ENCODE data around the gene SCN5A.

Gene SCN5A

DNA sequence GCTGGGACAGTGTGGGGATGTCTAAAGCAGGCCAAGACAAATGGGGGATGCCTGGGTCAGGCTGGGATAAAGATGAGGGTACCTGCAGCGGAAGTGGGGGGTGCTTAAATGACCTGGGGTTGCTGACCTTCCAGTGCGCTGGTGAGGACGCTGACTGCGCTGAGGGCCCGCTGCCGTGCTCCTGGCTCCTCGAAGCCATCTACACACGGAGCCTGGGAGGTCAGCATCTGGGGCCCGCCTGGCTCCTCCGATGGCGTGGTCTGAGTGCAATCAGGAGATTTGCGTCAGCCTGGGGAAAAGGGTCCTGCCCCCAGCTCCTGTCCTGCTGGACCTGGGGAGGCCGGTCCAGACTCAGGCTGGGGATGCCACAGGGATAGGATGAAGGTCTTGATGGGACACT lies 50.7 kb downstream of the SCN5A start:
- DNase-seq, result no peak

DNA sequence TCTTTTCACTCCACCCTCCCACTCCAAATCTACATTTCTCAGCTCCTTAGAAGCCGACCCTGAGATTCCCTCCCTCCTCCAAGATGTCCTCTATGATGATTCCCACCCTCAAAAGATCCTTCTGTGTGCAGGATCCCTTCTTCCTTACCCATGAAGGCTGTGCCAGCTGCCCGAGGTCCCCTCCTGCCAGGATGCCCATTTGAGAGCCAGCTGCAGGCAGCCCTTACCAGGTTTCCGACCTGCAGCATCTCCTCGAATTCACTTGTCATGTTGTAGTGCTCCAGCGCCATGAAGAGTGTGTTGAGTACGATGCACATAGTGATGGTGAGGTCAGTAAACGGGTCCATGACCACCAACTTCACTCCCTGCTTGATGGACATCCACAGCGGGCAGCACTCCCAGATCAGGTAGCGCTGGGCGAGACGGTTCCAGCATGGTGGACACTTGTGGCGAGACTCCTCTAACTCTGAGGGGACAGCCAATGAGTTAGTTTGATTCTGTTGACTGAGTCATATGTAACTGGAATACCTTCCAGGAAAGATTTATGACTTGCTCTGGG lies 51.9 kb downstream of the SCN5A start:
- no peak for DNase-seq

DNA sequence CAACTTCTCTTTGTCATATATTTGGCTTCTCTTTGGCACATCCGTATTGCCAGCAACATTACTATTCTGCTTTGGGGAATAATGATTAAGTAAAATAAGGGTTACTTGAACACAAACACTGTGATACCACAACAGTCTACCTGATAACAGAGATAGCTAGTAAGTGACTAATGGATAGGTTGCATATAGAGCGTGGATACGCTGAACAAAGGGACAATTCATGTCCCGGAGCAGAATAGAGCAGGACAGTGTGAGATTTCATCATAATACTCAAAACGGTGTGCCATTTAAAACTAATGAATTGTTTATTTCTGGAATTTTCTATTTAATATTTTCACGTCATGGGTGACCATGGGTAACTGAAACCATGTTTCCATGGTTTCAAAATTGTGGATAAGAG lies 54.1 kb downstream of the SCN5A start:
- DNase-seq, result no peak

DNA sequence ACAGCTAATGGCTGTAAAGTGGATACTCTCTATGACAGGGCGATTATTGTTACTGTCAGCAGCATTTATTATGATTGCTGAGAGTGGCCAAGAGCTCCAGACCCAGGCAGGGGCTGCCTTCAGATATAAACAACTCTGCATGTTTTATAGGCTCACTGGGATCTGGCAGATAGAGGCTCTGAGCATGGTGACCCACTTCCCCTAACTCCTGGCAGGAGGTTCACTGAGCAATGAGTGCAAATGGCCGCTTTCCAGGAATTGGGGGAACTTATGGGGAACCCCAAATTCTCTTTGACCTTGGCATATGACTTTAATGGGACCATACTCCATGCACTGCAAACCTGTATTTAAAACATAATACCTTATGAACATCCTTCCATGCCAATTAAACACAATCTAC lies 59.0 kb downstream of the SCN5A start:
- DNase-seq, result no peak

DNA sequence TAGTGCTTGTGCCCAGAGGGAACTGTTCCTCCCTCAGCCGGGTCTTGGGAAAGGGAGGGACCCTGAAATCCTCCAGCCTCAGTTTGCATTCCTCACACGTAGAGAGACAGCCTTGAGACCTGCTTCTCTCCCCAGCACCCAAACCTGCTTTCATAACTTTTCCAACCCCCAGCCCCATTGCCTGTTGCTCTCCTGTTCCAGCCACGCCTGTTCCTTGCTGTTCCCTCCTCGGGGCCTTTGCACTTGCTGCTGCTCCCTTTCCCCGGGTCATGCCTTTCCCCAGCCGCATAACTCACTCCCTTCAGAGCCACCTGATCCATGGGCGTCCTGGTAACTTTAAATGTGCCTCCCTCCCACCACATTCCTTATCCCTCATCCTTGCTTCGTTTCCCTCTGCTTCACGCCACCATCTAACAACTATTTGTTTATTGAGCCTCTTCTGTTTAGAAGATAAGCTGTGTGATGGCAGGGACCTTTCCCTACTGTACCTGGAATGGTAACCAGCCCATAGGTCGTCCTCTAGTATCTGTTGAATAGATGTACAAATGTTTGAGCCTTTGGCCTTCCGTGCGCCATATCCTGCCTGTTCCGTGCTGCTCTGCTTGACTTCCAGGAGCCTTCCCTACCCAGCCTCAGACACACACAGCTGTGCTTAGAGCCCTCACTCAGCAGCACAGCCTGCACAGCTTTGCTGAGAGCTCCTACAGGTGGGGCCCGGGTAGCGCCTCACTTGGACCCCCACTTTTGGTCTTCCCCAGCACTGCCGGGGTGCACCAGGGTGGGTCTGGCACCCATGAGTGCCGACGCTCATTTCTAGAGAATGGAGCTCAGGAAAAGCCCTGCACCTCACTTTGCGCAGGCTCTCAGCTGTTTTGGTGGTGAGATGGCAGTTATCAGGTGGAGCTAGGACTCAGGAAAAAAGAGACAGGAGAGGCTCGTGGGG lies 60.2 kb downstream of the SCN5A start:
- DNase-seq, result no peak

DNA sequence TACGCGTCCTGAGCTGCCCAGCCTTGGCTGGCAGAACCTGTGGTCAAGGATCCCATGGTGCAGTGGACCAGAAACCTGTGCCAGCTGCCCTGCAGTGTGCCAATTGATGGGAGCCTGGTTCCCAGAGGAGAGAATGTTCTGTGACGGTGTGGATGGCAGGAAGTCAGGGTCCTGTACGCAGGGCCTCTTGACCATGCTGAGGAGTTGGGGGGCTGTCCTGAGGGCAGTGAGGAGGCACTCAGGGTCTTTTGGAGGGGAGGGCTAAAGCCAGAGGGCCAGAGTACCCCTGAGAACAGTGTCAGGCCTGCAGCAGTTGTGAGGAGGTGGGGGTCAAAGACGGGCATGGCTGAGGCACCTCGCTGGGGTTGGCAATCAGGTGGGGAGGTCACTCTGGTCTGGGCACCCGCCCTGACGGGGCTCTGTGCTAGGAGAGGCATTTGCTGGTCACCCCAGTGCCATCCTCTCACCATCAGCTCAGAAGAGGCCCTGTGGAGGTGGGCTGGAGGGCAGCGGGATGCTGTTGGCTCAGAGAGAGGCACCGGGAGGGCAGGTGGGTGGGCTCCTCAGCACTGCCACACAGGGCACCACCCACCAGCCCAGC lies 61.0 kb downstream of the SCN5A start:
- DNase-seq, result no peak

DNA sequence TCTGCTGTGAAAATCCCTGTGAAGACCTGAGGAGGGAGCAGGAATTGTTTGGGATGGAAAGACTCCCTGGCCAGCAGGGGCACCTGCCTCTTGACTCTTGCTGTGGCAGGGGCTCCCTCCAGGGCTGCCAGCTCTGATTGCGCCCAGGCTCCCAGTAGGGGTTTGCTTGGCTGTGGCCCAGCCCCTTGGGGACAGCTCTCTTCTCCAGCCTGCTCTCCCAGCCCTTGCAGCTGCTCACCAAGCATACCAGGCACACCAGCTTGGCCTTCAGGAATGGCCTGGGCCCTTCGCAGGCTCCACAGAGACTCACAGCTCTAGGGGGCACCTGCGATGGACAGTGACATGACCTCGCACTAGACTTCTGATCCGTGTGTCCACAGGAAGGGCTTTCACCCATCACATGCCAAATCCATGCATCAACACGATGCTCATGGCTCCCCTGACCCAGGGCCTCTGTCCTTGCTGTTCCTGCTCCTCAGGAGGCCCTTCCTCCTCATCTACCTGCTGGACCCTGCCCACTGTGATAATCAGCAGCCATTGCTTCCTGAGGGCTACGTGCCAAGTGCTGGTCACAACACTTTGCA lies 61.8 kb downstream of the SCN5A start:
- DNase-seq, result no peak

DNA sequence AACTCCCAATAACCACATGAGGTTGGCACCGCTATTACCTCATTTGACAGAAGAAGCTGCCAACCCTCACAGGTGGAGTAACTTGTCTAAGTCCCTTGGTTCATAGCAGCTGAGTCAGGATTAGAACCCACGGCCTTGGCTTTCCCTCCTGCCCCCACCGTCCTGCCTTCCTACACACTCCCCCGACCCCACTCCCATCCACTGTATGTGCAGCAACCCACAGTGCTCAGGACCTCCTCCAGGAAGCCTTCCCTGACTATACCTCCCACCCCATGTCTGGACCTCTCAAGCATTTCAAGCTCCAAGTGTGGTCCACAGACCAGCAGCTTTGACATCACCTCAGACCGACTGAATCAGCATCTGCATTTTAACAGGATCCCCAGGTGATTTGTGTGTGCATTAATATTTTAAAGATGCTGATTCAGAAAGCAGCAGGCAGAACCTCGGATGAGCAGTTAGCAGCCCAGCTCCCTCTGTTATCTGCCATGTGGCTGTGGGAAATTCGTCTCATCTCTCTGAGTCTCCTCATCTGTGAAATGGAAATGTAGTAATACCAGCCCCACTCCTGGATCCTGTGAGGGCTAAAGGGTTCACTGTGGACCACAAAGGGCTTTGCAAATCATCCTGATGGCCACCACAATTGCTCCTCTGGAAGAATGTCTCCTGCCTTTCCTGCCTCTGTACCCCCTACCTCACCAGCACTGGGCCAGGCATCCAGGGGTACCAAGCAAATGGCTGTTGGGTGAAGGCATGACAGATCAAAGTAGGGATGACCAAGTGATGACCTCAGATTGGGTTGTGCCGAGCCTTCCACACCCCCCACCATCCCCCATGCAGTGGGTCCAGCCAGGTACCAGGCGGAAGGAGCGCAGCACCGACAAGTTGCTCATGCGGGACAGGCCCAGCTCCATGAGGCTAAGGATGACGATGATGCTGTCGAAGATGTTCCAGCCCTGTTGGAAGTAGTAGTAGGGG lies 62.7 kb downstream of the SCN5A start:
- DNase-seq, result no peak

DNA sequence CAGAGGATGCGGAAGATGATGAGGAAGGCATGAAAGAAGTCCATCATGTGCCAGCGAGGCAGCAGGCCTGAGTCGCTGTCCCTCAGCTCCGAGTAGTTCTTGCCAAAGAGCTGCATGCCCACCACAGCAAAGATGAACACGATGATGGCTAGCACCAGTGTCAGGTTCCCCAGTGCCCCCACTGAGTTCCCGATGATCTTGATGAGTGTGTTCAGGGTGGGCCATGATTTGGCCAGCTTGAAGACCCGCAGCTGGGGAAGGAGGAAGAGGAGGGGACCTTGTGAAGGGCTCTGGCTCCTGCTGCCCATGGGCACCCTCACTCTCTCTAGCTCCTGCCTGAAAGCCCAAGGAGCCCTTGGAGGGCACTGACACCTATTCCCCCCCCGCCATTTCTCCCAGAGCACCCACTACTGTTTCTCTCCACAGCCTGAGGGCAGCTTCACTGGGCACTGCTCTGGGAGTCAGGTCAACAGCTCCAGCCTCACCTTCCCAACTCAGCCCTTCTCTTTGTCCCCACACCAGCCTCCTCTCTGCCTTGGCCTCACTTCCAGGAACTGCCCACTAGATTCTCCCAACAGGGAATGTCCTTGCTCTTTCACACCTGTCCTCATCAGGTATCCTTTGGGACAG lies 63.6 kb downstream of the SCN5A start:
- no peak for DNase-seq

DNA sequence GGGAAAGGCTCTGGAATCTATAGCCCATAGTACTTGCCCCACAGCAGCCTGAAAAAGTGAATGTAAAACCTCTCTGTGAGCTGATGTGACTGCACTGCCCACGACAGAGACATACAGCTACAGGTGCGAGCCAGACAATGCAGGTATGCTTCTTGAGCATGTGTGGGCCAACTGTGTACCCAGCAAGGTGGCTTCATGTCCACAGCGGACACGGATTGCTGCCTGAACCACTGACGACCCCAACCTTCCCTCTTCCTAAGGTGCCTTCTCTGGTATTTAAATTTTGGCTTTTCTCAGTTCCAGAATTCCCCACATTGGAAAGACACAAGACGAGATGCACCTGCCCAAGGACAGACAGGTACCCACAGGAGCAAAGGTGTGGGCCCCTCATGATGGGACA lies 65.8 kb downstream of the SCN5A start:
- DNase-seq, result no peak

DNA sequence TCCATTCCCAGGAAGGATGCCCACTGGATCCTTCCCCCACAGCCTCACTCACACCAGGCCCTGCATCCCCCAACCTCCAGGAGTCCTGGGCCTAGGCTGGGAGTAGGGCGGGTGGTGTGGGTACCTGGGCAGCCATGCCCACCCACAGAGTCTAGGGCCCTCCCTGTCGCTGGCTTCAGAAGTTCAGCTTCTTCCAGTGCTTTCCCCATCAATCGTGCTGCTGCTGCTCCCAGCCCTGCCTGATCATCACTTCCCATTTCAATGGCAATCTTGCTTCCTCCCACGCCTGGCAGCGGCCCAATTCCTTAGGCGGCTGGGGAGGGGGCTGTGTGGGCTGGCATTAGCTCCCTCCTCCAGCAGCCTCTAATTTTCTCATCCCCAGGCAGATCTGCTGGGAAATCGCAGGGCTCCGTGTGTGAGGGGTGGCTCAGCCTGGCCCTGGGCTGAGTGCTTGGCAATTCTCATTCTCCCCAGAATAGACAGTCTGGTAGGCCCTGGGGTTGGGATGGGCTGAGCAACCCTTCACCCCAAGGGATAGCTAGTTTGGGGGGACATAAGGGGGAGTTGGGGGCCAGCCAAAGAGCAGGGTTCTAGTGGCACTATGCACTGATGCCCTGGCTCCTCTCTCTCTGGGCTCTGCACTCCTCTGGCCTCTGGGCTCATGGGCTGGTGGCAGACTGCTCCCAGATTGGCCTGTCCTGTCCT lies 66.4 kb downstream of the SCN5A start:
- DNase-seq, result no peak

DNA sequence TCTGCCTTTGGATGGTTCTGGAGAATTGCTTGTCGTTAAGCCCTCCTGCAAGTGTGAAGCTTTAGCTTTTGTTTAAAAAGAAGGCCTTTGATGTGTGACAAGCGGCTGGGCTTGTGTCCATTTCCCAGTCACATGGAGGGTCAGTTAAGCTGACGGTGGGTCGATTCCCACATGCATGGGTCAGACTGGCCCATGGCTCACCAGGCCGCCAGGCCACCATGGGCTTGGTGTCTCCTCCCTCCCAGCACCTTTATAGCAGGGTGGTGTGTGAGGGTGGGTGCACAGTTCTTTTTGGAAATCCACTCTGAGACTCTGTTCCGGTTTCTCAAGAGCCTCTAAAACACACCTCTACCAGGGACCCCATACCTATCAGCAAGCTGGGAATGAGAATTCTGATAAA lies 67.2 kb downstream of the SCN5A start:
- DNase-seq, result no peak

DNA sequence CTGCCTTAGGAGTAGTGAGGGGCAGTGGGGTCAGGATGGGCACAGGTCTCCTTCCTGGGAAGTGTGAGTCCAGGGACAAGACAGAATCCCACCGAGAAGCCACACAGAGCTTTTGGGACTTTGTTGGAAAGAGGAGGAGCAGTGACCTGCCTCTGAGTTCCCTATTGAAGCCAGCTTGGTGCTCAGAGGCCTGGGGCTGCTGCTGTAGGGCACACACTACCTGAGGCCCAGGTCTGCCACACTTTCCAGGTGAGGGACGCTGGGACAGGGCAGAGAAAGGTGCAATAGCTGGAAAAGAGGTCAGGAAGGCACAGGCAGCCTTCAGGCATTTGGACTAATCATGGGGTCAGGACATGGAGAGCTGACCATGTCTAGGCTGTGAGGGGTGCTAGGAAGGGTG lies 67.7 kb downstream of the SCN5A start:
- no peak for DNase-seq

DNA sequence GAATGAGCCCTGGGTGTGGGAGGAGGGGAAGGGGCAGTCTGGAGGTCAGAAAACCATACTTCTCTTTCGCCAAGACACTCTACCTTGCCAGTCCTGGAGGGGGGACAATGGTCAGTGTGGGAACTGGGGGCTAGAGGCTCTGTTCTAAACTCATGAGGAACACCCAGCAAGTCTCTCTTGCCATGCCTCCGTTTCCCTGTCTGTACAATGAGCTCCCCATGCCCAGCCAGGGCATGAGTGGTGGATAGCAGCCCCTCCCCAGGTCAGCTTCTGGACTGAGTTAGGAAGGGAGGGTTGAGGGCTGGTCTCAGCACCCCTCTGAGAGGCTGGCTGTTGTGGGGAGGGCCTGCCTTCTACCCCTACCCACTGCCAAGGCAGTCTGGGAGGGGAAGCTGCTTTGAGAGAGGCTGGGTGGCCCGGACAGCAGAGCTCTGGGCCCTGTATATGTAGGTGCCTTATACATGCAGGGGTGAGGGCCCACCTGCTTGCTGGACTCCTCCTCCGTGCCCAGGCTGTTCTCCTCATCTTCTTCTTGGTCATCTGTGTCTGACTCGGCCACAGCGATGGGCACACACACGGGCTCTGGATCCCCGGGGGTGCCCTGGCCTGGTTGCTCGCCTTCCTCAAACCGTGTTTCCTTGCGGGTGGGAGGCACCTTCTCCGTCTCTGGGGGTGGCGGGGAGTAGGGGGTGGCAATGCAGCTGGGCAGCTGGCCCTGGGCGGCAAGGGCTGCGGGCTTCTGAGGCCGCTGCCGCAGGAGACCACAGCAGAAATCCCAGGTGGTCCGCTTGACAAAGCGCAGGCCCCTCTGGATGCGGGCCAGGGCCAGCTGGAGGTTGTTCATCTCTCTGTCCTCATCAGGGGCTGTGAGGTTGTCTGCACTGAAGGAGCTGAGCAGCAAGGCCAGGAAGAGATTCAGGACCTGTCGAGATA lies 68.8 kb downstream of the SCN5A start:
- DNase-seq, result no peak

DNA sequence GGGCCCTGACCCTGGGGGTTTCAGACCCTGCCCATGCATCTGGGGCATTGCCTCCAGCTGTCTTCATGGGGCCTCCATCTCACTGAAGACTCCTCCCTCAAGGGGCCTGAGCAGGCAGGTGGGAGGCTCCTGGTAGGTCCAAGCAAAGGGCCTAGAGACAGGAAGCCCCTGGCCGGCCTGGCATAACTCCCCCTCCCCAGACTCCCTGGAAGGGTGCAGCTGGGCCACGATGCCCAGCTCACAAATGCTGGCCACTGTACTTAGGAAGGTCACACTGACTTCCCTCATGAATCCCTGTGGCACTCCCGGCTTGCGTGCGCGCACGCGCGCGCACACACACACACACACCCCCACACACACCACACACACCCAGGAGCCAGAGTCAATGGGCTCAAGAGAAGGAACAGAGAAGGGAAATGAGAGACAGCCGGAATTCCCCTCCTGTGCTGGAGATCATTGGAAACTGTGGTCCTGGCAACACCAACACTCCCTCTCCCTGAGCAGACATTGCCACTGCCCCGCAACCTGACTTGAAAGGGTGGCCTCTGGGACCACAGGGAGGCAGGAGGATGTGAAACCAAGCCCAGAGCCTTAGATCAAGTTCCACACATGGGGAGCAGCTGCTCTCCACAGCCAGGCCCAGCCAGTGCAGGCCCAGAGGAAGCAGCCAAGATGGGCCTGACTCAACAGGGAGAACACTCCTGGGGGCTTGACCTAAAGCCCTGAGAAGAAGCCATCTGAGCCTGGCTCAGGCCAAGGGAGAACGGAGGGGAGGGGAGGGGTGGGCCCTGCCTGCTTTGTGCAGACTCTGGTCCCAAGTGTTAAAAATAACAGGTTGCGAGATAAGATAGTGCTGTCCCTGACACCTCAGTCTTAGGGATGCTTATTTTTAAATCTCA lies 69.7 kb downstream of the SCN5A start:
- no peak for DNase-seq

DNA sequence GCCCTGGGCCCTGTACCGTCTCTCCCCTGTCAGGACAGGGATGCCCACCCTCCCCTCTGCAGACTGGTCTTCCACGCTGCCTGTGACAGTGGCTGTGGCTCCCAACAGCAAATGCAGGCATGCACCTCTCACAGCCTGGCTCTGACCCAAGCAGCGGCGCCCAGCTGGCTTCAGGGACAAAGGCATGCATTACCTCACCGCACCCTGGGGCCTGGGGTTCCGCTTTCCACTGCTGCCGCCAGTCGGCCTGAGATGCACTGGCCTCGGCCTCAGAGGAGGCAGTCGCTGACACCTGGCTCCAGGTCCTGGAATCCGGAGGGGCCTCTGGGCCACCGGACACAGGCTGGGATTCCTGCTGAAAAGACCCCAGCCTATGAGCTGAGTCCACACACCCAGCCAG lies 70.3 kb downstream of the SCN5A start:
- DNase-seq, result no peak

DNA sequence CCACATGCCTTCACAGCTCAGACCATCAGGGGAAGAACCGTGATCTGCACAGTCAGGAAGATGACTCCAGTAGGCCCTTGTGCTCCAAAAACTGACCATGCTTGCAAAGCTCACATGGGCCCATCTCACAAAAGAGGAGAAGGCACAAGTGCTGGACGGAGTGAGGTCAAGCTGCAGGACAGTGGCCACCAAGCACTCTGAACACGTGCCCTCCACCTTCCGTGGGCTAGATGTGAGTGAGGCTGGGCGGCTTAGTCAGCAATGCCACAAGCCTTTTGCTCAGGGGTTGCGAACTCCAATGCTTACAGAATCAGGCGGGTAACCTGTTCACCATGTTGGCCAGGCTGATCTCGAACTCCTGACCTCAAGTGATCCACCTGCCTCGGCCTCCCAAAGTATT lies 70.9 kb downstream of the SCN5A start:
- no peak for DNase-seq

DNA sequence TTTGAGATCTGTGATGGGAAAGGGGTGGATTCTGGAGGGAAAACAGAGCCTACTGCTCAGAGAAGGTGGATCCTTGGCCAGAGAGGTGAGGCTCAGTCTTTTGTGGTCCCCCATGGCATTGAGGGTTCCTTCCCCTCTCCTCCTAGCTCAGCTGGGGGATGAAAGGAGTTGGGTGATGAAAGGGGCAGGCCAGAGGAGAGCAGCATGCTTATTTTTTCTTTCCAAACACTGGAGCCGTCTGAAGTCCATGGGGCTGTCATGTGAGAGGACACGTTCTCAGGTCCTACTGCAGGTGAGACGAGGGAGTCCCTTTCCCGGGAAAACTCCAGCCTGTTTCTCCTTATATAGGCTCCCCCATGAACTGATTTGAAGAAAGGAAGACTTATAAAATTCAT lies 71.4 kb downstream of the SCN5A start:
- no peak for DNase-seq

DNA sequence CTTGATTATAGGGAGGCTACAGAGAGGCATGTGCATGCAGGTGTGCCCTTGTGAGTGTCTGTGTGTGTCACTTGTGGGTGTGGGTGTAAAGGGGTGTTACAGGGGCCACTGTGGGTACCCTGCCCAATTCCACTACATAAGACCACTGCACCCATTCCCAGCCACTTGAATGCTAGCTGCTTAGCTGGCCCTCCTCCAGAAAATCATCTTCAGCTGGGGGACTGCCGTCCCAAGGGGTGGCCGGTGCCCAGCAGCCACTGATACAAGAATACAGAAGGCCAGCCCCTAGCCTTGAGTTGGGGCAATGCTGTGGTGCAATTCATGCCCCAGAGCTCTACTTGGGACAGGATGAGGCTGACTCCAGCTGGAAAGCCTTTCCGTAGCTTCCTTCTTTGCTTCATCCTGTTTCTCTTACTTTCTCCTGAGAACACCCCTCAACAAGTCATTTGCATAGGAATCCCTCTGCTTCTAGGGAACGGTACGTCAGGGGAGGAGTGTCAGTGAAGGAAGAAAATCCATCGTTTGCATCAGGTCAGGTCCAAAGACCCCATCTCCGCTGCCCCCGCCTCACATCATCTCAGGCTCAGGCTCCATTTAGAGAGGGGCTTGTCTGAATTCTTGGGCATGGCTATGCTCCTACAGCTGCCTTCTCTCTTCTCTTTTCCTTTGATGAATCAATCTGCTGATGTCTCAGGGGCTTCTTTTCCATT lies 72.0 kb downstream of the SCN5A start:
- DNase-seq, result no peak

All from GDM1 (cell line).